CD4-positive, alpha-beta T cell (primary cell): ENCODE measurements around the gene ETV4. TPM values are rescaled to one million over a fixed set of nuclear protein-coding genes. Genes with fewer than 3 reads are reported as not detected.

Source experiments
- ATAC-seq: fragments of 200-7000 bp; cut with Tn5 transposase; one replicate; pipeline ENCODE4 v1.10.0; 2022; ENCODE audit warnings: mild to moderate bottlenecking; ENCODE audit not compliant: poor library complexity
- CTCF ChIA-PET: fragments of 350-600 bp; sonication (Branson Sonifier 250); formaldehyde crosslinking; loops from one replicate; lab custom pipeline; 2021; ENCODE audit warnings: antibody characterized with exemption, inconsistent platforms; lab: Charles Lee
- POLR2A ChIA-PET: fragments of 350-600 bp; sonication (Branson Sonifier 250); formaldehyde crosslinking; loops from one replicate; lab custom pipeline; 2021; ENCODE audit warnings: antibody characterized with exemption, inconsistent platforms; lab: Charles Lee
- DNase-seq, 14 experiments: peaks; one replicate each; pipeline ENCODE4 v3.0.0-alpha.2; 2013 to 2020; ENCODE audit warnings: mixed read lengths in 2 of 14
- H3K27ac ChIP-seq, 2 donors: one replicate each; pipeline versions ENCODE4 v1.5.1 to v1.7.0; 2013; ENCODE audit warnings: low read length in 2 of 2, low read depth in 1 of 2, mild to moderate bottlenecking in 1 of 2
- H3K27me3 ChIP-seq, 2 experiments: 1 replicate in 1 of 2; 2 replicates in 1 of 2; pipeline versions ENCODE4 v1.6.1 to v1.7.0; 2013; ENCODE audit warnings: low read length in 2 of 2, control low read depth in 1 of 2, mild to moderate bottlenecking in 1 of 2, moderate library complexity in 1 of 2; ENCODE audit not compliant: insufficient read depth in 2 of 2, control insufficient read depth in 1 of 2
- H3K36me3 ChIP-seq: one replicate; pipeline ENCODE4 v1.6.1; 2013; ENCODE audit warnings: low read length, control low read depth; ENCODE audit not compliant: insufficient read depth
- H3K4me1 ChIP-seq: one replicate; pipeline ENCODE4 v1.6.1; 2013; ENCODE audit warnings: low read length, control low read depth; ENCODE audit not compliant: insufficient read depth
- H3K4me3 ChIP-seq: one replicate; pipeline ENCODE4 v1.5.1; 2013; ENCODE audit warnings: mild to moderate bottlenecking, low read length, moderate library complexity
- H3K9me3 ChIP-seq, 2 experiments: 1 replicate in 1 of 2; 2 replicates in 1 of 2; pipeline versions ENCODE4 v1.6.1 to v1.7.0; 2013; ENCODE audit warnings: low read length in 2 of 2, mild to moderate bottlenecking in 2 of 2, control low read depth in 1 of 2, moderate library complexity in 1 of 2; ENCODE audit not compliant: control insufficient read depth in 1 of 2, insufficient read depth in 1 of 2
- H3K27ac Mint-ChIP-seq: one replicate; pipeline ENCODE4 v1.8.0; 2020; ENCODE audit warnings: mixed read lengths
- H3K27me3 Mint-ChIP-seq: one replicate; pipeline ENCODE4 v1.8.0; 2021; ENCODE audit warnings: mixed read lengths
- H3K36me3 Mint-ChIP-seq: one replicate; pipeline ENCODE4 v1.8.0; 2021; ENCODE audit warnings: low read depth, mixed read lengths
- H3K4me1 Mint-ChIP-seq: one replicate; pipeline ENCODE4 v1.8.0; 2021; ENCODE audit warnings: low read depth, mixed read lengths
- H3K4me3 Mint-ChIP-seq: one replicate; pipeline ENCODE4 v1.8.0; 2020; ENCODE audit warnings: mild to moderate bottlenecking, mixed read lengths
- H3K9me3 Mint-ChIP-seq: one replicate; pipeline ENCODE4 v1.8.0; 2020; ENCODE audit warnings: mixed read lengths
- CTCF ChIP-seq: fragments of 200-600 bp; IDR thresholded peaks from one replicate; pipeline ENCODE4 v1.8.0; 2022; ENCODE audit warnings: antibody characterized with exemption, mild to moderate bottlenecking
- intact Hi-C, 2 experiments: fragments of 100-400 bp; cut with DNase I in 1 of 2; cut with micrococcal nuclease in 1 of 2; formaldehyde crosslinking; loops; one replicate each; pipeline versions ENCODE4 v1.15.1 to v1.9.0; 2023 to 2025; cut with DNase I, micrococcal nuclease
- total RNA-seq, 174 experiments: library from RNA in 2 of 174; stranded (reverse) in 2 of 174; gene quantifications; one replicate each; pipeline ENCODE4 v1.2.3 and lab custom pipeline; 2021 to 2026

The ETV4 gene
- total RNA-seq, 2 experiments from 2014 or later = not detected

- CTCF ChIA-PET = interaction anchor here (0.6 kb wide), 1 partner anchor 15 kb away, joined by 3 read pairs; no protein-coding TSS in a partner anchor
- Mint-ChIP-seq H3K36me3 (peaks cover 6% of the 10 kb centered on the region), H3K27ac (no peak overlapping the region), H3K4me1 (peaks cover 24% of the 10 kb centered on the region), H3K27me3 (peaks cover 40% of the 10 kb centered on the region), H3K4me3 (no peak overlapping the region), H3K9me3 (no peaks in the 10 kb centered on the region)
- Histone ChIP-seq H3K27ac (no peak overlapping the region), H3K4me1 (peaks cover 31% of the 10 kb centered on the region), H3K9me3 (no peaks in the 10 kb centered on the region), H3K36me3 (no peaks in the 10 kb centered on the region), H3K27me3 (peaks cover 34 to 40% of the 10 kb centered on the region in 2 experiments), H3K4me3 (no peak overlapping the region)
- intact Hi-C loops = no loop called here
- TF ChIP-seq CTCF = no peak
- DNase-seq (no peak), ATAC-seq (no peak)
- POLR2A ChIA-PET = no interaction called here
These were observed 3.3 kb downstream of the ETV4 start for GRCh38 chr17:43542859-43543258.

DNA sequence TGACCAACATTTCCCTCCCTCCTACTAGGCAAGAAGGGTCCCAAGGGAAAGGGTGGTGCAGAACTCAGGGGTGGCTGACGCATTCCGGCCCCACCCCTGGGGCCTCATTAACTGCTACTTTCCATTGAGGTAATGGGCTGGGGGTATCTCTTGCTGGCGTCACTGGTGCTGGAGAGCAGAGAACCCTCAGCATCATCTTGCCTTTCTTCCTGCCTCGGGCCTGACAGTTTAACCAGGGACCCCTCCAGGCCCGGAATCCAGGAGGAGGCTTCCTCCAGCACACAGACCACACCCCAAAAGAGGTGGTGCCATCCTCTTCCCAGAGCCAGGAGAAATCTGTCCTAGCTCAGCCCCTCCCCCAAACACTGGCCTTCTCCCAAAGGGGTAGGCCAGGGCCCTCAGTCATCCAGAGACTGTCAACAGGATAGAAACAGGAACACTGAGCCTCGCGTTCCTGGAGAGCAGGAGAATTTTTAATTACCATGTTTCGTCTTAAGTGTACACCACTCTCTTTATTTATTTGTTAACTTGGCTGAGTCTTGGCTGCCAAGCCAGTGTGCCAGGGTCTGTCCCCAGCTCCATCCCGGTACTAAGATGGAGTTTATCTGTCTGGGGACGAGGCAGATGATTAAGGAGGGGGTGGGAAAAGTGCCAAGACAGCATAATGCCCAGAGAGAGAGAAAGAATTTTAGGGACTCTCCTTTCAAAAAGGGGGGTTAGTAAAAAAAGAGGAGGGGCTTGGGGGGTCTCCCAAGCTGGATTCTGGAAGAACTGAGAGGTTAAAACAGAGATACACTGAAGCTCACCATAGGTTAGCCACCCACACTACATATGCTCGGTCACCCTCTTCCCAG is 5.1 kb downstream of the ETV4 start:
- Mint-ChIP-seq H3K9me3 (no peaks in the 10 kb centered on the region), H3K4me1 (peaks cover 8% of the 10 kb centered on the region), H3K4me3 (no peak overlapping the region), H3K27me3 (peaks cover 23% of the 10 kb centered on the region), H3K36me3 (no peaks in the 10 kb centered on the region), H3K27ac (no peak overlapping the region)
- Histone ChIP-seq H3K4me1 (peaks cover 15% of the 10 kb centered on the region), H3K9me3 (no peaks in the 10 kb centered on the region), H3K4me3 (no peak overlapping the region), H3K27ac (no peak overlapping the region), H3K27me3 (peaks cover 16 to 24% of the 10 kb centered on the region in 2 experiments), H3K36me3 (no peaks in the 10 kb centered on the region)
- no peak for ATAC-seq
- ChIA-PET POLR2A (no interaction called here), CTCF (no interaction called here)
- intact Hi-C loops = no loop called here
- no peak for DNase-seq
- no peak for TF ChIP-seq CTCF

DNA sequence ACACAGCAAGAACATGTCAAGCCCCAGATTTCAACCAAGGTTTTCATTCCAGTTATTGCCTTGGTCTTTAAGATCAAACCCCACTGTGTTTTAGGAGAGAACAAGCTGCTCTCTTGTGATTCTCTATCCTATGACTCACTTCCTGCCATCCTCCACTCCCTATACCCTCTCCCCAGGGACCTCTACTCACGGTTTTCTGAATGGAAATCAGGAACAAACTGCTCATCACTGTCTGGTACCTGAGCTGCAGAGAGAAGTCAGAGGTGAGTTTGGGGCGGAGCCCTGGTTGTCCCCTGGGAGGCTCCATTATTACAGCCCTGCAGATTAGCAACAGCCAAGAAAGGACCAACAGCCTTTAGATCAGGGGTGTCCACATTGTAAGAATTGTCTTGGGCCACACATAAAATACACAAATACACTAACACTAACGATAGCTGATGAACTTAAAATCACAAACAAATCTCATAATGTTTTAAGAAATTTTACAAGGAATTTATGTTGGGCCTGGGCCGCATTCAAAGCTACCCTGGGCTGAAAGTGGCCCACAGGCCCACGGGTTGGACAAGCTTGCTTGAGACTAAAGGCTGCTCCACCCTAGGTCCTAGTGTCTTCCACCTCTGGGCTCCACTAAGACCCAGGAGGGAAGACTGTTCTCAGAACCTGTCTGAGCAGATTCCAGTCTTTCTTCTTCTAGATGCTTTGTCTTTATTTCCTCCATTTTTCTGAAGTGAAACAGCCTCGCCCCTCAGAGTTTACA is 9.7 kb downstream of the ETV4 start:
- ChIA-PET POLR2A (no interaction called here), CTCF (no interaction called here)
- no peaks in the 10 kb centered on the region for H3K27me3 ChIP-seq
- H3K36me3 Mint-ChIP-seq = no peaks in the 10 kb centered on the region
- no peak overlapping the region for H3K27ac ChIP-seq
- no peaks in the 10 kb centered on the region for H3K9me3 ChIP-seq
- no peak for TF ChIP-seq CTCF
- no peaks in the 10 kb centered on the region for H3K4me1 Mint-ChIP-seq
- no peak for ATAC-seq
- no peak for DNase-seq
- no peak overlapping the region for H3K27ac Mint-ChIP-seq
- no peaks in the 10 kb centered on the region for H3K4me1 ChIP-seq
- H3K4me3 Mint-ChIP-seq = no peak overlapping the region
- no peak overlapping the region for H3K4me3 ChIP-seq
- H3K36me3 ChIP-seq = no peaks in the 10 kb centered on the region
- intact Hi-C loops = no loop called here
- no peaks in the 10 kb centered on the region for H3K27me3 Mint-ChIP-seq
- H3K9me3 Mint-ChIP-seq = no peaks in the 10 kb centered on the region
